ENCODE data around the gene PDPN. TPM values are rescaled to one million over a fixed set of nuclear protein-coding genes. Genes with fewer than 3 reads are reported as not detected.
"Not testable (repeated sequence)": the region's sequence is repeated elsewhere in the genome, so short reads cannot be mapped to it uniquely, and the experiment has no call there.

The PDPN gene
- total and polyA plus RNA-seq, 2 of the 13 experiments (the other 11 are each of a cell fraction or from before 2014, with no cell fraction given) = not detected

- CTCF ChIA-PET (ENCODE audit: low intra/inter-chr PET ratio, low total read pairs); FAIRE-seq; H3K79me2 ChIP-seq (ENCODE audit: insufficient read depth, low read length); ATAC-seq; BruUV-seq (replicated peaks); in situ Hi-C loops (cut with HindIII; ENCODE audit: extremely low pct_ligation_motif_present, low pct_unique_long_range_greater_than_20kb); H4K20me1 ChIP-seq (ENCODE audit: insufficient read depth, low read length); DNase-seq (ENCODE audit: low spot score); H3K27ac ChIP-seq (ENCODE audit: extremely low read length, insufficient read depth, low read length); POLR2A ChIA-PET; H2AFZ ChIP-seq (ENCODE audit: low read length); H3K9me3 ChIP-seq (ENCODE audit: low read length); H3K9ac ChIP-seq (ENCODE audit: insufficient read depth, low read depth, low read length); intact Hi-C loops (cut with micrococcal nuclease; ENCODE audit: unreplicated experiment); H3K36me3 ChIP-seq (replicated peaks in 1 of 2; ENCODE audit: control insufficient read depth in 1 of 2, insufficient read depth in 2 of 2, low read length in 2 of 2); H3K4me1 ChIP-seq (ENCODE audit: insufficient read depth, low read length); H3K4me3 ChIP-seq (replicated peaks in 1 of 3; ENCODE audit: insufficient read depth in 1 of 3, low read depth in 2 of 3, low read length in 3 of 3); H3K4me2 ChIP-seq (ENCODE audit: low read depth, low read length): not testable (repeated sequence)
- WGBS (ENCODE audit: low lambda C conversion rate) = 41% methylated on average over 8 of the region's 11 CpGs
- H3K27me3 ChIP-seq (ENCODE audit: control insufficient read depth in 1 of 2, insufficient read depth in 2 of 2, low read length in 2 of 2) = peaks cover 3 to 35% of the 10 kb centered on the region in 2 experiments; a peak in 4 of 5 replicates
These were observed 20.7 kb upstream of the PDPN start for GRCh38 chr1:13562981-13563380.

- H3K4me3 ChIP-seq (replicated peaks in 1 of 3; ENCODE audit: insufficient read depth in 1 of 3, low read depth in 2 of 3, low read length in 3 of 3) = no peak overlapping the region
- intact Hi-C loops (cut with micrococcal nuclease; ENCODE audit: unreplicated experiment) = no loop called here
- peaks cover 3 to 33% of the 10 kb centered on the region in 2 experiments; a peak in 4 of 5 replicates for H3K27me3 ChIP-seq (ENCODE audit: control insufficient read depth in 1 of 2, insufficient read depth in 2 of 2, low read length in 2 of 2)
- H3K27ac ChIP-seq (ENCODE audit: extremely low read length, insufficient read depth, low read length) = no peak overlapping the region
- ChIA-PET CTCF (ENCODE audit: low intra/inter-chr PET ratio, low total read pairs) (no interaction called here), POLR2A (no interaction called here)
- no peak for DNase-seq (ENCODE audit: low spot score)
- no peaks in the 10 kb centered on the region for H3K36me3 ChIP-seq (replicated peaks in 1 of 2; ENCODE audit: control insufficient read depth in 1 of 2, insufficient read depth in 2 of 2, low read length in 2 of 2)
- BruUV-seq (replicated peaks) = no TSS peak
- no peak overlapping the region for H3K9ac ChIP-seq (ENCODE audit: insufficient read depth, low read depth, low read length)
- H4K20me1 ChIP-seq (ENCODE audit: insufficient read depth, low read length) = 0 out of 2 replicates have a peak, but pooled peaks cover 2% of the 10 kb centered on the region
- in situ Hi-C loops (cut with HindIII; ENCODE audit: extremely low pct_ligation_motif_present, low pct_unique_long_range_greater_than_20kb) = no loop called here
- no peak overlapping the region for H3K4me2 ChIP-seq (ENCODE audit: low read depth, low read length)
- TF ChIP-seq ZNF619 (CRISPR knock-in tag; IDR thresholded peaks at IDR 0.05) = no peak
- H3K79me2 ChIP-seq (ENCODE audit: insufficient read depth, low read length) = no peaks in the 10 kb centered on the region
- no peaks in the 10 kb centered on the region for H3K9me3 ChIP-seq (ENCODE audit: low read length)
- no peak for FAIRE-seq
- no peak for ATAC-seq
- H2AFZ ChIP-seq (ENCODE audit: low read length) = no peak overlapping the region
- 1% methylated on average over 5 of the region's 5 CpGs for WGBS (ENCODE audit: low lambda C conversion rate)
- H3K4me1 ChIP-seq (ENCODE audit: insufficient read depth, low read length) = no peaks in the 10 kb centered on the region
These were observed 19.6 kb upstream of the PDPN start for GRCh38 chr1:13564073-13564472.

GRCh38 chr1:13570435-13570834, 13.2 kb upstream of the PDPN start:
- FAIRE-seq; H3K79me2 ChIP-seq (ENCODE audit: insufficient read depth, low read length); H3K9ac ChIP-seq (ENCODE audit: insufficient read depth, low read depth, low read length); H3K27me3 ChIP-seq (ENCODE audit: control insufficient read depth in 1 of 2, insufficient read depth in 2 of 2, low read length in 2 of 2); intact Hi-C loops (cut with micrococcal nuclease; ENCODE audit: unreplicated experiment); H4K20me1 ChIP-seq (ENCODE audit: insufficient read depth, low read length); H3K4me2 ChIP-seq (ENCODE audit: low read depth, low read length); H3K9me3 ChIP-seq (ENCODE audit: low read length); in situ Hi-C loops (cut with HindIII; ENCODE audit: extremely low pct_ligation_motif_present, low pct_unique_long_range_greater_than_20kb); CTCF ChIA-PET (ENCODE audit: low intra/inter-chr PET ratio, low total read pairs); ATAC-seq; H3K27ac ChIP-seq (ENCODE audit: extremely low read length, insufficient read depth, low read length); POLR2A ChIA-PET; H2AFZ ChIP-seq (ENCODE audit: low read length); H3K4me3 ChIP-seq (replicated peaks in 1 of 3; ENCODE audit: insufficient read depth in 1 of 3, low read depth in 2 of 3, low read length in 3 of 3); H3K36me3 ChIP-seq (replicated peaks in 1 of 2; ENCODE audit: control insufficient read depth in 1 of 2, insufficient read depth in 2 of 2, low read length in 2 of 2); H3K4me1 ChIP-seq (ENCODE audit: insufficient read depth, low read length); BruUV-seq (replicated peaks); DNase-seq (ENCODE audit: low spot score): not testable (repeated sequence)
- WGBS (ENCODE audit: low lambda C conversion rate) = 12% methylated on average over 7 of the region's 7 CpGs
